Keratinocyte (primary cell): Measurements from ENCODE around the gene DMC1. TPM values are rescaled to one million over a fixed set of nuclear protein-coding genes. Genes with fewer than 3 reads are reported as not detected.
"Not testable (repeated sequence)": the region's sequence is repeated elsewhere in the genome, so short reads cannot be mapped to it uniquely, and the experiment has no call there.

Experiments used
- DNase-seq: peaks from one replicate; pipeline ENCODE4 v3.0.0-alpha.2; 2011; ENCODE audit warnings: low read depth, missing footprints, low spot score
- FAIRE-seq: peaks from 2 replicates; lab custom pipeline; 2011; peaks lifted over from hg19 to GRCh38; lab: Jason Lieb, UNC
- H2AFZ ChIP-seq: 2 replicates; pipeline ENCODE4 v1.6.0; 2012; ENCODE audit warnings: low read length, control low read depth, inconsistent platforms; ENCODE audit not compliant: control insufficient read depth
- H3K27ac ChIP-seq: 2 replicates; pipeline ENCODE4 v1.5.1; 2011; ENCODE audit warnings: low read length; ENCODE audit not compliant: control insufficient read depth, insufficient read depth
- H3K27me3 ChIP-seq: 3 replicates; pipeline ENCODE4 v1.6.0; 2011; ENCODE audit warnings: low read length; ENCODE audit not compliant: control insufficient read depth, insufficient read depth; ENCODE audit errors: extremely low read depth
- H3K36me3 ChIP-seq, 2 experiments: 2 replicates in 1 of 2; 3 replicates in 1 of 2; pipeline ENCODE4 v1.5.1; 2011; ENCODE audit warnings: low read length in 2 of 2, mild to moderate bottlenecking in 1 of 2; ENCODE audit not compliant: control insufficient read depth in 2 of 2, insufficient read depth in 2 of 2; ENCODE audit errors: extremely low read depth in 1 of 2
- H3K4me1 ChIP-seq: 3 replicates; pipeline ENCODE4 v1.5.1; 2011; ENCODE audit warnings: low read length; ENCODE audit not compliant: control insufficient read depth, insufficient read depth; ENCODE audit errors: extremely low read depth
- H3K4me2 ChIP-seq: 3 replicates; pipeline ENCODE4 v1.6.0; 2011; ENCODE audit warnings: low read depth, low read length; ENCODE audit not compliant: control insufficient read depth, insufficient read depth; ENCODE audit errors: extremely low read depth
- H3K4me3 ChIP-seq, 3 experiments: fragments of 200-600 bp in 1 of 3; sonication (generic) in 1 of 3; 2 replicates in 2 of 3; 3 replicates in 1 of 3; pipeline ENCODE4 v1.5.1; 2011 to 2016; ENCODE audit warnings: low read length in 3 of 3, mild to moderate bottlenecking in 3 of 3, control low read depth in 2 of 3, inconsistent platforms in 1 of 3, low read depth in 1 of 3, mixed read lengths in 1 of 3, mixed run types in 1 of 3, moderate library complexity in 1 of 3; ENCODE audit not compliant: control insufficient read depth in 2 of 3, insufficient read depth in 2 of 3; ENCODE audit errors: extremely low read depth in 1 of 3
- H3K79me2 ChIP-seq: 2 replicates; pipeline ENCODE4 v1.6.0; 2012; ENCODE audit warnings: low read length; ENCODE audit not compliant: control insufficient read depth, insufficient read depth
- H3K9ac ChIP-seq: 3 replicates; pipeline ENCODE4 v1.6.0; 2011; ENCODE audit warnings: low read length; ENCODE audit not compliant: control insufficient read depth, insufficient read depth; ENCODE audit errors: extremely low read depth
- H3K9me1 ChIP-seq: 3 replicates; pipeline ENCODE4 v1.6.0; 2011; ENCODE audit warnings: low read length; ENCODE audit not compliant: control insufficient read depth, insufficient read depth; ENCODE audit errors: extremely low read depth
- H3K9me3 ChIP-seq: 2 replicates; pipeline ENCODE4 v1.5.1; 2012; ENCODE audit warnings: low read depth, low read length; ENCODE audit not compliant: control insufficient read depth
- H4K20me1 ChIP-seq: 3 replicates; pipeline ENCODE4 v1.6.0; 2011; ENCODE audit warnings: low read length; ENCODE audit not compliant: control insufficient read depth, insufficient read depth; ENCODE audit errors: extremely low read depth
- EZH2 ChIP-seq: IDR thresholded peaks from one replicate; pipeline ENCODE4 v1.6.1; 2012; ENCODE audit warnings: inconsistent platforms, mild to moderate bottlenecking, low read length, moderate library complexity
- dilution Hi-C: fragments of 300-500 bp; cut with MboI; formaldehyde crosslinking; loops from one replicate; pipeline ENCODE4 v1.7.0; 2020; ENCODE audit warnings: low sequenced_read_pairs; ENCODE audit not compliant: extremely low pct_ligation_motif_present
- polyA plus RNA-seq, 5 experiments: library from polyadenylated mRNA; depleted of rRNA in 3 of 5; stranded (reverse) in 3 of 5; stranded (forward) in 1 of 5; unstranded in 1 of 5; fragments of >200 nt; gene quantifications; 1 replicate in 1 of 5; 2 replicates in 3 of 5; 3 replicates in 1 of 5; pipeline versions ENCODE4 v1.2.1 to v1.2.3, GENCODE V29; 2011 to 2012; ENCODE audit warnings: missing spikeins in 2 of 5, low read depth in 1 of 5, low replicate concordance in 1 of 5
- TF ChIP-seq, protein P1 (sequence below), 3 experiments: IDR thresholded peaks in 1 of 3; conservative IDR thresholded peaks in 1 of 3; optimal IDR thresholded peaks in 1 of 3; 2 replicates in 2 of 3; 3 replicates in 1 of 3; pipeline versions ENCODE3 to v1.5.1; 2011; ENCODE audit warnings: low read length in 3 of 3, mild to moderate bottlenecking in 3 of 3, moderate library complexity in 2 of 3, control low read depth in 1 of 3, inconsistent platforms in 1 of 3; ENCODE audit not compliant: insufficient read depth in 2 of 3; ENCODE audit errors: extremely low read depth in 1 of 3

DMC1 gene
- polyA plus RNA-seq, 1 donor (not counting 4 experiments of a cell fraction or from before 2014, with no cell fraction given): 0.30 TPM

DNA sequence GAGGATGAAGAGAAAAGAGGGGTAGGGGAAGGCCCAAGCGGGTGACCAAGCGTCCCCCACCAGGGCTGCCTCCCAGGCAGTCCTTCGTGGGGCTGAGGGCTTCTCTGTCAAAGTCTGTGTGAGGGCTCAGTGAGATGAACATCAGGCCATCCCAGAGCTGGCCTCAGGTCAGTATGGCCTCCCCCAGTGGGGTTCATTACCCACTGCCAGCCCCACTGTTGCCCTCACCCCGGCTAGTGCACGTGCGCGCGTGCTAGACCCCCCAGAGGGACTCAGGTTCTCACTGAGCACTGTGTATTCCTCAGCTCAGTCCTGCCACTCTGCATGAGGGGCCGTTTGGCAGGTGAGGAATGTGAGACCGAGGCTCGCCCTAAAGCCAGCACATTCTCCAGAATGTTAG lies 98.7 kb downstream of the DMC1 start:
- Histone ChIP-seq H3K4me1 (peaks cover 12% of the 10 kb centered on the region), H4K20me1 (no peaks in the 10 kb centered on the region), H3K9me3 (no peaks in the 10 kb centered on the region), H3K4me3 (no peak overlapping the region), H3K9ac (no peak overlapping the region), H3K4me2 (no peak overlapping the region), H2AFZ (no peak overlapping the region), H3K27ac (no peak overlapping the region), H3K27me3 (peaks cover 4% of the 10 kb centered on the region), H3K79me2 (no peaks in the 10 kb centered on the region), H3K9me1 (no peaks in the 10 kb centered on the region), H3K36me3 (no peaks in the 10 kb centered on the region)
- FAIRE-seq: no peak
- TF ChIP-seq, protein P1, sequence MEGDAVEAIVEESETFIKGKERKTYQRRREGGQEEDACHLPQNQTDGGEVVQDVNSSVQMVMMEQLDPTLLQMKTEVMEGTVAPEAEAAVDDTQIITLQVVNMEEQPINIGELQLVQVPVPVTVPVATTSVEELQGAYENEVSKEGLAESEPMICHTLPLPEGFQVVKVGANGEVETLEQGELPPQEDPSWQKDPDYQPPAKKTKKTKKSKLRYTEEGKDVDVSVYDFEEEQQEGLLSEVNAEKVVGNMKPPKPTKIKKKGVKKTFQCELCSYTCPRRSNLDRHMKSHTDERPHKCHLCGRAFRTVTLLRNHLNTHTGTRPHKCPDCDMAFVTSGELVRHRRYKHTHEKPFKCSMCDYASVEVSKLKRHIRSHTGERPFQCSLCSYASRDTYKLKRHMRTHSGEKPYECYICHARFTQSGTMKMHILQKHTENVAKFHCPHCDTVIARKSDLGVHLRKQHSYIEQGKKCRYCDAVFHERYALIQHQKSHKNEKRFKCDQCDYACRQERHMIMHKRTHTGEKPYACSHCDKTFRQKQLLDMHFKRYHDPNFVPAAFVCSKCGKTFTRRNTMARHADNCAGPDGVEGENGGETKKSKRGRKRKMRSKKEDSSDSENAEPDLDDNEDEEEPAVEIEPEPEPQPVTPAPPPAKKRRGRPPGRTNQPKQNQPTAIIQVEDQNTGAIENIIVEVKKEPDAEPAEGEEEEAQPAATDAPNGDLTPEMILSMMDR (optimal IDR thresholded peaks at IDR 0.05 in 1 of 3, IDR thresholded peaks at IDR 0.05 in 1 of 3, conservative IDR thresholded peaks at IDR 0.05 in 1 of 3; ENCODE audit: extremely low read depth in 1 of 3, insufficient read depth in 2 of 3, low read length in 3 of 3): no peak
- no peak for TF ChIP-seq EZH2
- dilution Hi-C loops: no loop called here
- DNase-seq: no peak

DNA sequence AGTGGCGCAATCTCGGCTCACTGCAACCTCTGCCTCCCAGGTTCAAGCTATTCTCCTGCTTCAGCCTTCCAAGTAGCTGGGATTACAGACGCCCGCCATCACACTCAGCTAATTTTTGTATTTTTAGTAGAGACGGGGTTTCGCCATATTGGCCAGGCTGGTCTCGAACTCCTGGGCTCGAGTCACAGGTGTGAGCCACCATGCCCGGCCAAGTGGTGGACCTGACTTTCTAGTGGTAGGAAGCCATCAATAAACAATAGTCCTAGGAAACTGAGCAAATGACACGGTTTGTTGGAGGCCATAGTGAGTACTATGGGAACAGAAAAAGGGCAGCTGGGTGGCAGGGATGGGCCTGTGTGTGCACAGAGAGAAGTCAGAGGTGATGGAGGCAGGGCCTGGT lies 99.8 kb downstream of the DMC1 start:
- H2AFZ ChIP-seq, H3K4me3 ChIP-seq, H3K27ac ChIP-seq, H3K9me1 ChIP-seq, FAIRE-seq, DNase-seq, H3K4me2 ChIP-seq, H3K36me3 ChIP-seq, H4K20me1 ChIP-seq, dilution Hi-C loops, H3K9ac ChIP-seq, H3K9me3 ChIP-seq, H3K79me2 ChIP-seq, H3K27me3 ChIP-seq: not testable (repeated sequence)
- H3K4me1 ChIP-seq: peaks cover 12% of the 10 kb centered on the region

DNA sequence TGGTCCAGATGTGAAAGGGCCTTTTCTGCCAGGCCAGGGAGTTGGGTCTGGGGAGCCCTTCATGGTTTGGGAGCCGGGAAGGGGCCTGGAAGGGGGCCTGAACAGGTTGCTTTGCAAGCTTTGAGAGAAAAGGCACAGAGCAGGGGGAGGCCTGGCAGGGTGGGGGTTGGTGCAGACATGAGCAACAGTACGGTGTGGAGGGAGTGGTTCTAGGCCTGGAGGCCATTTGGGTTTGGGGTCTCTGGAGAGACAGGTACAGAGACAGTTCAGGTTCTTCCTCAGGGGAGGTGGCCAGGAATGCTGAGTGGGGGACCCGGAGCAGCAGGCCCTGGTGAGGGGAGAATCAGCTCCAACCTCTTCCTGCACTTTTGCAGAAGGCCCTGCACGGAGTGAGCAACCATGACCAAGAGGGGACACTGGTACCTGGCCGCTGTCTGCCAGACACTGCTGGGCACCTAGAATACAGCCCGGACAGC lies 100.6 kb downstream of the DMC1 start:
- Histone ChIP-seq H3K79me2 (no peaks in the 10 kb centered on the region), H4K20me1 (no peaks in the 10 kb centered on the region), H3K4me2 (no peak overlapping the region), H3K27ac (no peak overlapping the region), H3K27me3 (peaks cover 8% of the 10 kb centered on the region), H2AFZ (no peak overlapping the region), H3K4me3 (no peak overlapping the region), H3K4me1 (peaks cover 12% of the 10 kb centered on the region), H3K9me1 (no peaks in the 10 kb centered on the region), H3K9me3 (no peaks in the 10 kb centered on the region), H3K36me3 (no peaks in the 10 kb centered on the region), H3K9ac (no peak overlapping the region)
- dilution Hi-C loops: no loop called here
- FAIRE-seq (no peak), DNase-seq (no peak)
- TF ChIP-seq, protein P1 (optimal IDR thresholded peaks at IDR 0.05 in 1 of 3, IDR thresholded peaks at IDR 0.05 in 1 of 3, conservative IDR thresholded peaks at IDR 0.05 in 1 of 3; ENCODE audit: extremely low read depth in 1 of 3, insufficient read depth in 2 of 3, low read length in 3 of 3): no peak
- no peak for TF ChIP-seq EZH2
